Measurements from ENCODE around the gene ZNF230. TPM values are rescaled to one million over a fixed set of nuclear protein-coding genes. Genes with fewer than 3 reads are reported as not detected.

The ZNF230 gene
- total and polyA plus RNA-seq, 2 of the 4 experiments (the other 2 are of a cell fraction): 1.5 to 3.4 TPM

DNA sequence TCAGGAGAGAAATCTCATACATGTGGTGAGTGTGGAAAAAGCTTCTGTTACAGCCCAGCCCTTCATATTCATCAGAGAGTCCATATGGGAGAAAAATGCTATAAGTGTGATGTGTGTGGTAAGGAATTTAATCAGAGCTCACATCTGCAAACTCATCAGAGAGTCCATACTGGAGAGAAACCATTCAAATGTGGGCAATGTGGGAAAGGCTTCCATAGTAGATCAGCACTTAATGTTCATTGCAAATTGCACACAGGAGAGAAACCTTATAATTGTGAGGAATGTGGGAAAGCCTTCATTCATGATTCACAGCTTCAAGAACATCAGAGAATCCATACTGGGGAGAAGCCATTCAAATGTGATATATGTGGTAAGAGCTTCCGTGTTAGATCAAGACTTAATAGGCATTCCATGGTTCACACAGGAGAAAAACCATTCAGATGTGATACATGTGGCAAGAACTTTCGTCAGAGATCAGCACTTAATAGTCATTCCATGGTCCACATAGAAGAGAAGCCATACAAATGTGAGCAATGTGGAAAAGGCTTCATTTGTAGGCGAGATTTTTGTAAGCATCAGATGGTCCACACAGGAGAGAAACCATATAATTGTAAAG lies 36.6 kb upstream of the ZNF230 start:
- Histone ChIP-seq H3K4me2 (ENCODE audit: low read depth, low read length) (no peak overlapping the region), H2BK5ac (ENCODE audit: low read depth, low read length, poor library complexity, severe bottlenecking) (no peak overlapping the region), H4K8ac (ENCODE audit: low read depth in 2 of 2, low read length in 2 of 2) (no peak overlapping the region), H3K56ac (ENCODE audit: extremely low read depth, insufficient read depth, low read length) (no peak overlapping the region), H4K91ac (ENCODE audit: insufficient read depth, low read depth, low read length) (no peak overlapping the region), H2BK20ac (ENCODE audit: low read depth, low read length) (no peak overlapping the region), H3K18ac (ENCODE audit: low read depth, low read length) (no peak overlapping the region), H2AK5ac (ENCODE audit: low read depth, low read length) (no peak overlapping the region), H2BK120ac (ENCODE audit: low read depth, low read length) (no peak overlapping the region), H2BK15ac (ENCODE audit: low read depth, low read length) (no peak overlapping the region), H3K23ac (ENCODE audit: low read depth, low read length) (no peak overlapping the region), H3K4ac (ENCODE audit: low read depth, low read length) (no peak overlapping the region), H4K20me1 (ENCODE audit: insufficient read depth, low read length) (no peaks in the 10 kb centered on the region), H3K9me1 (ENCODE audit: insufficient read depth, low read length) (no peaks in the 10 kb centered on the region), H3K79me1 (ENCODE audit: low read depth in 1 of 2, low read length in 2 of 2) (peaks cover 3 to 5% of the 10 kb centered on the region in 2 experiments; a peak in 2 of 4 replicates), H3K9ac (ENCODE audit: low read depth, low read length) (no peak overlapping the region), H2AFZ (replicated peaks; ENCODE audit: low read length, poor library complexity) (no peak overlapping the region), H2AK9ac (replicated peaks; ENCODE audit: low read depth, low read length, poor library complexity) (no peak overlapping the region), H4K5ac (ENCODE audit: low read depth, low read length) (no peak overlapping the region), H3K27me3 (ENCODE audit: control insufficient read depth, insufficient read depth, low read length) (no peaks in the 10 kb centered on the region), H3K27ac (ENCODE audit: insufficient read depth, low read length) (no peak overlapping the region), H3K4me1 (ENCODE audit: control insufficient read depth, insufficient read depth, low read length) (no peaks in the 10 kb centered on the region), H3K9me3 (ENCODE audit: control insufficient read depth, insufficient read depth, low read length) (peaks cover 73% of the 10 kb centered on the region), H3K14ac (replicated peaks; ENCODE audit: low read depth, low read length) (no peak overlapping the region), H3K36me3 (ENCODE audit: control insufficient read depth, insufficient read depth, low read length) (peaks cover 52% of the 10 kb centered on the region), H3K4me3 (ENCODE audit: insufficient read depth, low read depth, low read length) (no peak overlapping the region)
- ChIA-PET POLR2A (ENCODE audit: unreplicated experiment) (no interaction called here), CTCF (no interaction called here)
- ATAC-seq (ENCODE audit: low read depth) (no peak), DNase-seq (no peak)
- TSS peak; percentile 5 for BruUV-seq (replicated peaks)
- in situ Hi-C loops (cut with MboI; ENCODE audit: low sequenced_read_pairs): no loop called here
- intact Hi-C loops (cut with micrococcal nuclease): no loop called here
- TF ChIP-seq MAZ (IDR thresholded peaks at IDR 0.05; ENCODE audit: borderline replicate concordance, low read depth, low read length) (no peak), CHD1 (IDR thresholded peaks at IDR 0.05; ENCODE audit: low read depth, low read length) (no peak)
- dilution Hi-C loops (cut with HindIII; ENCODE audit: low sequenced_read_pairs, unreplicated experiment): no loop called here
- 100% methylated on average over 2 of the region's 3 CpGs; no CpG with 5 or more reads in 1 of the 2 experiments for WGBS, 2 experiments (ENCODE audit: extremely low coverage in 2 of 2, insufficient read length in 1 of 2)

All from IMR-90 (cell line).